GM13976 (cell line): ENCODE results near the gene ST8SIA6.
"Not testable (repeated sequence)": the region's sequence is repeated elsewhere in the genome, so short reads cannot be mapped to it uniquely, and the experiment has no call there.

Experiments used
- DNase-seq: peaks from one replicate; pipeline ENCODE4 v3.0.0; 2012; ENCODE audit warnings: low spot score
- in situ Hi-C: fragments of 300-500 bp; cut with MboI; formaldehyde crosslinking; loops from one replicate; pipeline ENCODE4 v1.12.0; 2022; ENCODE audit warnings: low sequenced_read_pairs, mixed read lengths, inconsistent platforms; ENCODE audit not compliant: unreplicated experiment
- TF ChIP-seq, protein P1 (sequence below): IDR thresholded peaks from 2 replicates; pipeline ENCODE4 v1.5.1; 2012; ENCODE audit warnings: borderline replicate concordance, mild to moderate bottlenecking; ENCODE audit not compliant: insufficient read depth; ENCODE audit errors: extremely low read depth, missing control alignments, control extremely low read depth

The ST8SIA6 gene

DNA sequence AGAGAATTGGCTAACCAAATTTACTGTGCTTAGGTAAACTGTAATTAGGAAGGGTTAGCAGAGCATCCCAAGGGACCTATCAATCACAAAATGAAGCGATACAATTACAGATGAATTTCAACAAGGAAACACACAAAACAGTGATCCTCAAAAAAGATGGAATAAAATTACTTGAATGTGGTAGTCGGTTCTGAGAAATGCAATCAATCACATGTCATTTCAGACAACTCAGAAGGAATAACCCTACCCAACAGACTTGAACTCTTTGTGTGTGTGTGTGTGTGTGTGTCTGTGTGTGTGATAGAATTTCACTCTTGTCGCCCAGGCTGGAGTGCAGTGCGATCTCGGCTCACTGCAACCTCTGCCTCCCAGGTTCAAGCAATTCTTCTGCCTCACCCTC lies 43.5 kb downstream of the ST8SIA6 start:
- DNase-seq, result no peak
- in situ Hi-C loops, result no loop called here
- TF ChIP-seq, protein P1, sequence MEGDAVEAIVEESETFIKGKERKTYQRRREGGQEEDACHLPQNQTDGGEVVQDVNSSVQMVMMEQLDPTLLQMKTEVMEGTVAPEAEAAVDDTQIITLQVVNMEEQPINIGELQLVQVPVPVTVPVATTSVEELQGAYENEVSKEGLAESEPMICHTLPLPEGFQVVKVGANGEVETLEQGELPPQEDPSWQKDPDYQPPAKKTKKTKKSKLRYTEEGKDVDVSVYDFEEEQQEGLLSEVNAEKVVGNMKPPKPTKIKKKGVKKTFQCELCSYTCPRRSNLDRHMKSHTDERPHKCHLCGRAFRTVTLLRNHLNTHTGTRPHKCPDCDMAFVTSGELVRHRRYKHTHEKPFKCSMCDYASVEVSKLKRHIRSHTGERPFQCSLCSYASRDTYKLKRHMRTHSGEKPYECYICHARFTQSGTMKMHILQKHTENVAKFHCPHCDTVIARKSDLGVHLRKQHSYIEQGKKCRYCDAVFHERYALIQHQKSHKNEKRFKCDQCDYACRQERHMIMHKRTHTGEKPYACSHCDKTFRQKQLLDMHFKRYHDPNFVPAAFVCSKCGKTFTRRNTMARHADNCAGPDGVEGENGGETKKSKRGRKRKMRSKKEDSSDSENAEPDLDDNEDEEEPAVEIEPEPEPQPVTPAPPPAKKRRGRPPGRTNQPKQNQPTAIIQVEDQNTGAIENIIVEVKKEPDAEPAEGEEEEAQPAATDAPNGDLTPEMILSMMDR, result no peak

GRCh38 chr10:17409170-17409733 lies 45.1 kb downstream of the ST8SIA6 start:
- DNase-seq, result no peak
- in situ Hi-C loops, result no loop called here
- TF ChIP-seq, protein P1, result no peak

DNA sequence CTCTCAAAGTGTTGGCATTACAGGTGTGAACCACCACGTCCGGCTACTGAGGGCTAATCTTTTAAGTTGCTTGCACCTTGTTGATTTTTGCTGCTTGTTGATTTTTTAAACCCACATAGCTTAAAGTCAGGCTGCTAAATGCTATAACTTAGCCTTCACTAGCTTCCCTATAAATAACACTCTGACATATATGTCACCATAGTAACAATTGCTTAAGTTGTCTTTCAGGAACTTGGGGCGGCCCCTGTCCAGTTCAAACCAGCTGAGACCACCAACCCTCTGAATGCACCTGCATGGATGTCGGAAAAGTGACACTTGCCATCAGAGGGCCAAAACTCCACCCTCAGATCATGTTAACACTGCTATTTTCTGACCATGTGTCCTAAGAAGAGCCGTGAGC lies 47.3 kb downstream of the ST8SIA6 start:
- no peak for DNase-seq
- in situ Hi-C loops, result no loop called here
- TF ChIP-seq, protein P1, result no peak

DNA sequence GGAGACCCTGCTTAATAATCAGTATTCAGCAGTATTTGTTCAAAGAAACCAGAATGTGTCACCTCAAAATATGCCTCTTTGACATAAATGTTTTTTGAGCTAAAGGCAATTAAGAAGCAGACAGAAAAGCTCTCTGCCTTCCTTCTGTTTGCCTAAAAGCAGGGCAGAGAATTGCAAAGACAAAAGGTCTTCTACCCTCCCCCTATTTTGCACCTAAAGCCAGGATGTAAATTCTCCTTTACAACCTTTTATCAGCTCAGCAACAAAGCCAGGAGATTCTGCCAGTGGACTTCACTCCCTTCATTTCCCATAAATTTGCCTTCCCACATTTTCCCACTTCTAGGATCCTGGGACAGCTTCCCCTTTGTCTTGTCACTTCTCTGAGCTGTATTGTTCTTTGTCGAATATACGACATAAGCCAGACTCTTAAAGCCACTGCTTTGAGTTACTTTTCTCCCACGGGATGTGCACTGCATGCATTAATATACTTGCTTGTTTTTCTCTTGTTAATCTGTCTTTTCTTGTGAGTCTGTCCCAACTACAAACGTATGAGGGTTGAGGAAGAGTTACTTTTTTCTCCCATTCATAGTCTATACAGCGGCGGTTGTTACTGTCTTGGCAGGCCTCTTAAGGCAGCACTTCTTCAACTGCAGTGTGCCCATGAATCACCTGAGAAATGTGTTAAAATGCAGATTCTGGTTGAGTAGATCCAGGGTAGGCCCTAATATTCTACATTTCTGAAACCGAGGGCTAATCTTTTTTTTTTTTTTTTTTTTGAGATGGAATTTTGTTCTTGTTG lies 48.2 kb downstream of the ST8SIA6 start:
- in situ Hi-C loops, result no loop called here
- TF ChIP-seq, protein P1, result no peak
- no peak for DNase-seq

DNA sequence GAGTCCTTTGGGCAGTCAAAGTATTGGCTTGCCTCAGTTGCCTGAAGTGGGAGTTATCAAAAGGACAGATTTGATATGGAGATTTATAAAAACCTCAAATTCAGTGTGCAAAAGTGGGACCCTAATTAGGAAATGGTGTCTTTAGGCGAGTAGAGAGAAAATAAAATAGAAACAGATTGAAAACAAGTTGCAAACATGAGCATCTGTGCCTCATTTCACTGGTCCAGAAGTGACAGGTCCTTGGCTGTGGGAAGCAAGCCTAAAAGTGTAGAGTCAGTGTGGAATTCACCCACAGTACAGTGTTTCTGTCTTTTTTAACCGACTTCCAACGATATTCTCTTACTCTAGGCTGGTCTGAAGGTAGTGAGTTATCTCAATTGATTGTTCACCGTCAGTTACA lies 51.2 kb downstream of the ST8SIA6 start:
- TF ChIP-seq, protein P1, result no peak
- in situ Hi-C loops, result no loop called here
- DNase-seq, result no peak

DNA sequence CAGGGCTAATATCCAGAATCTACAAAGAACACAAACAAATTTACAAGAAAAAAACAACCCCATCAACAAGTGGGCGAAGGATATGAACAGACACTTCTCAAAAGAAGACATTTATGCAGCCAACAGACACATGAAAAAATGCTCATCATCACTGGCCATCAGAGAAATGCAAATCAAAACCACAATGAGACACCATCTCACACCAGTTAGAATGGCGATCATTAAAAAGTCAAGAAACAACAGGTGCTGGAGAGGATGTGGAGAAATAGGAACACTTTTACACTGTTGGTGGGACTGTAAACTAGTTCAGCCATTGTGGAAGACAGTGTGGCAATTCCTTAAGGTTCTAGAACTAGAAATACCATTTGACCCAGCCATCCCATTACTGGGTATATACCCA lies 52.4 kb downstream of the ST8SIA6 start:
- in situ Hi-C loops, DNase-seq: not testable (repeated sequence)

GRCh38 chr10:17396004-17396403 lies 58.4 kb downstream of the ST8SIA6 start:
- in situ Hi-C loops, result no loop called here
- DNase-seq, result no peak
- TF ChIP-seq, protein P1, result no peak
